CD8-positive, alpha-beta memory T cell (primary cell): ENCODE measurements around the gene CSNK1D. TPM values are rescaled to one million over a fixed set of nuclear protein-coding genes. Genes with fewer than 3 reads are reported as not detected.

Experiments used
- CTCF ChIA-PET: fragments of 350-600 bp; sonication (Branson Sonifier 250); formaldehyde crosslinking; loops from one replicate; lab custom pipeline; 2021; ENCODE audit warnings: antibody characterized with exemption; lab: Charles Lee
- POLR2A ChIA-PET: fragments of 350-600 bp; sonication (Branson Sonifier 250); formaldehyde crosslinking; loops from one replicate; lab custom pipeline; 2021; ENCODE audit warnings: antibody characterized with exemption; lab: Charles Lee
- DNase-seq, 5 donors: peaks; one replicate each; pipeline versions ENCODE4 v3.0.0 to v3.0.0-alpha.2; 2020 to 2022; ENCODE audit warnings: mixed read lengths in 1 of 5
- H3K27ac ChIP-seq: one replicate; pipeline ENCODE4 v1.7.0; 2013; ENCODE audit warnings: low read depth, mild to moderate bottlenecking, low read length, moderate library complexity
- H3K27me3 ChIP-seq: 2 replicates; pipeline ENCODE4 v1.7.0; 2013; ENCODE audit warnings: low read length, mild to moderate bottlenecking; ENCODE audit not compliant: insufficient read depth, poor library complexity, severe bottlenecking
- H3K36me3 ChIP-seq: 2 replicates; pipeline ENCODE4 v1.7.0; 2013; ENCODE audit warnings: mild to moderate bottlenecking, low read length, moderate library complexity; ENCODE audit not compliant: insufficient read depth
- H3K4me1 ChIP-seq: 2 replicates; pipeline ENCODE4 v1.7.0; 2013; ENCODE audit warnings: mild to moderate bottlenecking, low read length, moderate library complexity; ENCODE audit not compliant: insufficient read depth
- H3K4me3 ChIP-seq: 2 replicates; pipeline ENCODE4 v1.7.0; 2013; ENCODE audit warnings: mild to moderate bottlenecking, low read length
- H3K9me3 ChIP-seq: 2 replicates; pipeline ENCODE4 v1.7.0; 2013; ENCODE audit warnings: mild to moderate bottlenecking, low read length
- H3K27ac Mint-ChIP-seq, 8 donors: one replicate each; pipeline ENCODE4 v1.8.0; 2020 to 2021; ENCODE audit warnings: mixed read lengths in 8 of 8, mild to moderate bottlenecking in 6 of 8, inconsistent platforms in 3 of 8, moderate library complexity in 3 of 8
- H3K27me3 Mint-ChIP-seq, 2 donors: one replicate each; pipeline ENCODE4 v1.8.0; 2020 to 2021; ENCODE audit warnings: mixed read lengths in 2 of 2, mild to moderate bottlenecking in 1 of 2, moderate library complexity in 1 of 2
- H3K36me3 Mint-ChIP-seq, 3 donors: one replicate each; pipeline ENCODE4 v1.8.0; 2020 to 2021; ENCODE audit warnings: mixed read lengths in 3 of 3, inconsistent platforms in 1 of 3, mild to moderate bottlenecking in 1 of 3
- H3K4me1 Mint-ChIP-seq, 3 donors: one replicate each; pipeline ENCODE4 v1.8.0; 2020 to 2021; ENCODE audit warnings: mixed read lengths in 3 of 3, inconsistent platforms in 1 of 3, mild to moderate bottlenecking in 1 of 3
- H3K4me3 Mint-ChIP-seq, 7 donors: one replicate each; pipeline ENCODE4 v1.8.0; 2020 to 2021; ENCODE audit warnings: mixed read lengths in 7 of 7, mild to moderate bottlenecking in 6 of 7, moderate library complexity in 4 of 7, inconsistent platforms in 2 of 7
- H3K9me3 Mint-ChIP-seq, 5 donors: one replicate each; pipeline ENCODE4 v1.8.0; 2020 to 2022; ENCODE audit warnings: mixed read lengths in 5 of 5, mild to moderate bottlenecking in 3 of 5, moderate library complexity in 2 of 5, inconsistent platforms in 1 of 5
- polyA plus RNA-seq: library from polyadenylated mRNA; unstranded; fragments of 300-500 nt; fragmentation: Illumina TruSeq; gene quantifications from one replicate; pipeline ENCODE4 v1.2.3, GENCODE V29; 2021
- total RNA-seq, 2 experiments: library from RNA; stranded (reverse); gene quantifications; one replicate each; pipeline ENCODE4 v1.2.3, GENCODE V29; 2021

The CSNK1D gene
- total and polyA plus RNA-seq, 3 experiments from 2014 or later = 74.6 to 141 (median 129) TPM

DNA sequence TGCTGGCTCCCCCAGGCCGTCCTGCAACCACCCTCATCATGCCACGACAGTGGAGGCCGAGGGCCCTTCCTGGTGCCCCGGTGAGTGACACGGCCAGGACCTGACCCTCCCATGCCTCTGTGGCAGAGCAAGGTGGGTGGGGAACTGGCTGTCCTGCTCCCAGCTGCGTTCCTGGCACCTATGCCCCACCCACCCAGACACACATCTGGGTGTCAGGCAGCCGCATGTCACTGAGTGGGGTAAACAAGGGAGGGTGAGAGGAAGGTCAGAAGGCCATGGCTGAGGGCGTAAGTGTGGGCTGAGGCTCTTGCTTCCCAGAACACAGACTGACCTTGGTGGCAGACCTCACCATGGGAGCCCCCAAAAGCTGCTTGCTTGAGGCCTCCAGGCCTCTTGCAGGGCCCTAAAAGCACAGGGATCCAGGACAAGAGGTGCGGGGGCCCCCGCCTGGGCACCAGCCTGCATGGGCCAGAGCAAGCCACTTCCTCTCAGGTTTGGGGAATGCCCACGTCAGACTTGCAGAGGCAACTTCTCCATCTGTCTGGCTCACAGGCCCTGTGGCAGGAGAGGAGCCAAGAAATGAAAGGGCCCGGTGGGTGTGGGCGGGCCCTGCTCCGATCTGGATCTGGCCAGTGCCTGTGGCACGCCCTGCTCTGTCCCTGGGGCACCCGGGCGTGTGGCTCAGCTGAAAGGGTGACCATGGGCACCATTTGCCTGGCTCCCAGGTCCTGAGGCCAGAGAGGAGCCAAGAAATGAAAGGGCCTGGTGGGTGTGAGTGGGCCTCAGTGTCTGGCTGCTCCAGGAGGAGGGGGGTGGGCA is 57.0 kb downstream of the CSNK1D start:
- H3K27ac ChIP-seq = peak overlapping the region; percentile 59
- no peaks in the 10 kb centered on the region for H3K27me3 ChIP-seq
- ChIA-PET CTCF (interaction anchor here (3.6 kb wide), 1 partner anchor 11 kb away, joined by 17 read pairs; no protein-coding TSS in a partner anchor), POLR2A (no interaction called here)
- H3K4me1 ChIP-seq = peaks cover 32% of the 10 kb centered on the region
- peak in 4 of 5 donors; percentile 29 to 63 (median 58) for DNase-seq
- H3K36me3 Mint-ChIP-seq = no peaks in the 10 kb centered on the region
- H3K36me3 ChIP-seq = no peaks in the 10 kb centered on the region
- peaks cover 21 to 38% (median 27%) of the 10 kb centered on the region in 3 donors for H3K4me1 Mint-ChIP-seq
- H3K9me3 ChIP-seq = no peaks in the 10 kb centered on the region
- H3K27me3 Mint-ChIP-seq = peaks cover 0 to 3% of the 10 kb centered on the region in 2 donors
- no peaks in the 10 kb centered on the region for H3K9me3 Mint-ChIP-seq
- peak overlapping the region in 6 of 7 donors; percentile 23 to 82 (median 63) for H3K4me3 Mint-ChIP-seq
- peak overlapping the region; percentile 47 to 95 (median 85) for H3K27ac Mint-ChIP-seq
- H3K4me3 ChIP-seq = no peak overlapping the region

DNA sequence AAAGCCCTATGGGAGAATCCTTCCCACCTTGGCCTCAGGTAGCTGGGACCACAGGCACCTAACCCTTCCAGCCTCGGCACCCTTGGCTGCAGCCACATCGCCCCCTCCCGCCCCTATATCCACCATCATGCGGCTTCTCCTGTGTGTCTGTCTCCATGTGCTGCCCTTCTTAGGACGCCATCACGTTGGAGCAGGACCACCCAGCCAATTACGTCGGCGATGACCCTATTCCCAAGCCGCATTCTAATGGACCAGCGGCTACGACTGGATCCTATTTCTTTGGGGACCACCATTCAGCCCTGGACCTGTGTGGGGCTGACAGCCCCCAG is 57.6 kb downstream of the CSNK1D start:
- Mint-ChIP-seq H3K27me3 (peaks cover 0 to 3% of the 10 kb centered on the region in 2 donors), H3K27ac (peak overlapping the region in 7 of 8 donors; percentile 47 to 95 (median 87)), H3K9me3 (no peaks in the 10 kb centered on the region), H3K4me1 (peaks cover 24 to 42% (median 27%) of the 10 kb centered on the region in 3 donors), H3K36me3 (no peaks in the 10 kb centered on the region), H3K4me3 (peak overlapping the region in 6 of 7 donors; percentile 23 to 82 (median 63))
- Histone ChIP-seq H3K4me1 (peaks cover 38% of the 10 kb centered on the region), H3K4me3 (no peak overlapping the region), H3K36me3 (no peaks in the 10 kb centered on the region), H3K27me3 (no peaks in the 10 kb centered on the region), H3K9me3 (no peaks in the 10 kb centered on the region), H3K27ac (peak overlapping the region; percentile 59)
- no peak for DNase-seq
- CTCF ChIA-PET = interaction anchor here (3.6 kb wide), 1 partner anchor 11 kb away, joined by 17 read pairs; no protein-coding TSS in a partner anchor
- POLR2A ChIA-PET = no interaction called here

DNA sequence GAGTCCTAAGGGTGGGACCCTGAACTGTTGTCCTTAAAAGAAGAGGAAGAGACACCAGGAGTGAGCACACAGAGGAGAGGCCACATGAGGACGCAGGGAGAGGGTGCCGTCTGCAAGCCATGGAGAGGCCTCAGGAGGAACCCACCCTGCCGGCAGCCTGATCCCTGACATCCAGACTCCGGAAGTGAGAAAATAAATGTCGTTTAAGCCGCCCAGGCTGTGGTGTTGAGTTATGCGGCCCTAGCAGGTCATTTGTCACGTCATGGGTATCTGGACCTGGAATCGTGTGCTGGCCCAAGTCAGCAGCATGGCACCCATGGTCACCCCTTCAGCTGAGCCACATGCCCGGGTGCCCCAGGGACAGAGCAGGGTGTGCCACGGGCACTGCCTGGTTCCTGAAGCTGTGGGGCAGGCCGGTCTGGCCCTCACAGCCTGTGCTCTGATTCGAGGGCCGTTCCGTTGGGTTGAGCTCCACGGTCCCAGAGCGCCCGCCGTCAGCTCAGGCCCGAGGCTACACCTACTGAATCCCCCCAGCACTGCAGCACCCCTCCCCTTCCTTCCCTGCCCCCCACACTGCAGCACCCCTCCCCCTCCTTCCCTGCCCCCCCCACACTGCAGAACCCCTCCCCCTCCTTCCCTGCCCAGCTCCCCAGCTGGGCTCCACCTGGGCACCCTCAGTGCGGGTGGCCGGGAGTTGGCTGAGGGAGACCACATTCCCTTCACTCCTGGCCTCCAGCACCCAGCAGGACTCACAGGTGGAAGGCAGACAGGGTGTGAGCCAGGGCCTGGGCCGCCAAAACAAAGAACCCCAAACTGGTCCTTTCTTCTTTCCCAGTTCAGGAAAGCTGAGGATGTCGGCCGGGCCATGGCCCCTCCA is 58.2 kb downstream of the CSNK1D start:
- no peaks in the 10 kb centered on the region for H3K36me3 ChIP-seq
- Mint-ChIP-seq H3K4me1 (peaks cover 24 to 42% (median 27%) of the 10 kb centered on the region in 3 donors), H3K27ac (peak overlapping the region; percentile 24 to 96 (median 88)), H3K27me3 (peaks cover 0 to 3% of the 10 kb centered on the region in 2 donors), H3K4me3 (peak overlapping the region in 6 of 7 donors; percentile 32 to 80 (median 57)), H3K36me3 (no peaks in the 10 kb centered on the region), H3K9me3 (no peaks in the 10 kb centered on the region)
- peak overlapping the region; percentile 48 for H3K27ac ChIP-seq
- DNase-seq = no peak
- no peaks in the 10 kb centered on the region for H3K9me3 ChIP-seq
- H3K4me1 ChIP-seq = peaks cover 39% of the 10 kb centered on the region
- no peaks in the 10 kb centered on the region for H3K27me3 ChIP-seq
- POLR2A ChIA-PET = no interaction called here
- CTCF ChIA-PET = interaction anchor here (3.6 kb wide), 1 partner anchor 10 kb away, joined by 17 read pairs; no protein-coding TSS in a partner anchor
- no peak overlapping the region for H3K4me3 ChIP-seq

DNA sequence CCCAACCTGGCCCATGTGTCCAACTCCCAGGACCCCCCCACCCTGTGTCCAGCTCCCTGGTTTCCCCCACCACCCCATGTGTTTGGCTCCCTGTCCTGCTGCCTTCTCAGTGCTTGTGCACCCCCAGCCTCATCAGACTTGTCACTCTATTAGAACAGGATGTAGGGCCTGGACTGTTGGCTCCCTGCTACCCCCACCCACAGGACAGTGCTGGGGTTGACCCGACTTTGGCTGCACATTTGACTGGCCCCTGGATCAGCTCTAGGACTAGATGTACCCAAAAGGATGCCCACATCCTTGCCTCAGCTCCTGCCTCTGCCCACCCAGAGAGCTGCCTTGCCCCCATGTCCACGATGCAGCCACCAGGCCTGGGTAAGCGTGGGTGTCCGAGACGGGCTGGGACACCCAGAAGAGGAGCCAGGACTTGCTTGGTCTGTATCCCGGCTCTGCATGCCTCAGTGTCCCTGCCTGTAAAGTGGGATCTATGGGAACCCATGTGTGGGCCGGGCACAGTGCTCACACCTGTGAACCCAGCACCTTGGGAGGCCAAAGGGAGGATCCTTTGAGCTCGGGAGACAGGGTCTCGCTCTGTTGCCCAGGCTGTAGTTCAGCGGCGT is 59.4 kb downstream of the CSNK1D start:
- peaks cover 0 to 3% of the 10 kb centered on the region in 2 donors for H3K27me3 Mint-ChIP-seq
- peaks cover 27 to 47% (median 28%) of the 10 kb centered on the region in 3 donors for H3K4me1 Mint-ChIP-seq
- DNase-seq = no peak
- Histone ChIP-seq H3K4me3 (no peak overlapping the region), H3K9me3 (no peaks in the 10 kb centered on the region), H3K27ac (no peak overlapping the region), H3K36me3 (no peaks in the 10 kb centered on the region), H3K27me3 (no peaks in the 10 kb centered on the region), H3K4me1 (peaks cover 39% of the 10 kb centered on the region)
- CTCF ChIA-PET = interaction anchor here (1.3 to 3.6 kb wide), 3 partner anchors 9 to 184 kb away, joined by 3 to 17 read pairs (median 5); no protein-coding TSS in a partner anchor
- H3K36me3 Mint-ChIP-seq = peaks cover 0 to 3% (median 0%) of the 10 kb centered on the region in 3 donors
- no peaks in the 10 kb centered on the region for H3K9me3 Mint-ChIP-seq
- peak overlapping the region in 6 of 7 donors; percentile 56 to 88 (median 68) for H3K4me3 Mint-ChIP-seq
- H3K27ac Mint-ChIP-seq = peak overlapping the region; percentile 35 to 96 (median 88)
- POLR2A ChIA-PET = interaction anchor here (0.6 to 1.4 kb wide), 2 partner anchors 15 to 88 kb away, joined by 3 to 5 read pairs; partner anchors contain the start of gene SLC16A3

DNA sequence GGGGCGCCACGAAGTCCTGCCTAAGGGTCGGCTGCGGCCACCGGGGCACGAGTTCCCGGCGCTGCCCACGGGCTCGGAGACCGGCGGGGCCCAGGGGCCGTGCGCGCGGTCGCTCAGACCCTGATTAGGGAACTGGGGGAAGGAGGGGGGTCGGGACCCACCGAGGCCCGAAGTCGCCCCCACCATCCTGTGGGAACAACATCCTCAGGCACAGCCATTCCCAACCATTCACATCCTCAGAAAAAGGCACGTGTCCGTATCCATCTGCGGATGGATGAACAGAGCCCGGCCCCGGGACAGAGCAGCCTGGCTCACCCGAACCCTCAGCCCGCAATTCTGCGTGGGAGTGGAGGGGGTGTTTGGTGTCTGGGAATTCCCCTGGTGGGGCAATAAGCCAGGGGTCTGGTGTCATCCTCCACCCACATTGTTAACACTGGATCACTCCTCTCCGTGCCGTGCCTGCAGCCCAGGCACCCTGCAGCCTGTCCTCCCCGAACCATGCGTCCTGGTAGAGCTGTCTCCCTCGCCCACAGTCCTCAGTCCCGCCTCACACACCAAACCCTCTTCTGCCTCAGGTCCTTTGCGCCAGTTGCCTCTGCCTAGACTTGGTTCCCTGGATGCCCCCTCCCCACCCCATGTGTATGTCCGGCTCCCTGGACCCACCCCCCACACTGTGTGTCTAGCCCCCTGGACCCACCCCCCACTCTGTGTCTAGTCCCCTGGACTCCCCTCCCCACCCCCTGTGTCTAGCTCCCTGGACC is 60.1 kb downstream of the CSNK1D start:
- Histone ChIP-seq H3K4me3 (peak overlapping the region; percentile 65), H3K27me3 (no peaks in the 10 kb centered on the region), H3K27ac (peak overlapping the region; percentile 59), H3K9me3 (no peaks in the 10 kb centered on the region), H3K4me1 (peaks cover 39% of the 10 kb centered on the region), H3K36me3 (no peaks in the 10 kb centered on the region)
- Mint-ChIP-seq H3K27ac (peak overlapping the region; percentile 82 to 97 (median 93)), H3K4me3 (peak overlapping the region; percentile 83 to 89 (median 87)), H3K27me3 (peaks cover 0 to 3% of the 10 kb centered on the region in 2 donors), H3K9me3 (no peaks in the 10 kb centered on the region), H3K36me3 (peaks cover 0 to 3% (median 0%) of the 10 kb centered on the region in 3 donors), H3K4me1 (peaks cover 33 to 53% (median 34%) of the 10 kb centered on the region in 3 donors)
- peak; percentile 43 to 73 (median 56) for DNase-seq
- CTCF ChIA-PET = interaction anchor here (1.3 to 3.6 kb wide), 3 partner anchors 8 to 183 kb away, joined by 3 to 17 read pairs (median 5); no protein-coding TSS in a partner anchor
- POLR2A ChIA-PET = interaction anchor here (0.6 to 1.4 kb wide), 2 partner anchors 16 to 87 kb away, joined by 3 to 5 read pairs; partner anchors contain the start of gene SLC16A3

DNA sequence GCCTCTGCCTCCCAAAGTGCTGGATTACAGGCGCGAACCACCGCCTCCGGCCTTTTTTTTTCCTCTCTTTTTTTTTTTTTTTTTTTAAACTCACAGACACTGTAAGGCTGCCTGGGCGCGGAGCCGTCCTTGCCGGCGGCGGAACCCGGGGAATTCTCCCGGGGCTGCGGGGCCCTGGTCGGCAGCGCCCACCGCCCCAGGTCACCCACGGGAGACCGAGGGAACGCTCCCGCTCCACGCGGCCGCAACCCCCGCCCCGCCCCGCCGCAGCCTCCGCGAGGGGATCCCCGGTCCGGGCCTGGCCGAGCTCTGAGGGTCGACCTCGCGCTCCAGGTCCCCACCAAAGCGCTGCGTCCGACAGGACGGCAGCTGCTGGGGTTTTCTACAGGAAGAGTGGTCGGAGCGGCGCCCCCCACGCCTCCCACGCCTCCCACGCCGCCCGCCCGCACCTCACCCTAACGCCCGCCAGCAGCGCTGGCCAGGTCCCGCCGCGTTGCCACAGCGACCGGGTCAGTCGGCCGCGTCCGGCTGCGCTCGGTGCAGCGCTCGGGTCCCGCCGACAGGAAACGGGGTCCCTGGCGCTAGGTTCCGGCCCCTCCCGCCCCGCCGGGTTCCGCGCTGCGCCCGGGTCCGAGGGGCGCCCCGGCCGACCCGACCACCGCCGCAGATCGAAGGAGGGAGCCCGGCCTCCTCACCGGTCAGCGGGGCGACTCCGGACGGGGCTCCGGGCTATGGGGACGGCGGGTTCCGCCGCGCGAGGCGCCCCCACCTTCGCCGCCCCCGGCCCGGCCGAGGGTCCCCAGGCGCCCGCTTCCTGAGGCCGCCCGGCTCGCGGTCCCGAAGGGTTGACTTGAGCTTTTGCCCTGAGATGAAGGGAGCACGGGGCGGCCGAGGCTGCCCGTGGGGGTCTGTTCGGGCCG is 60.9 kb downstream of the CSNK1D start, which contains the start of gene CCDC57:
Gene CCDC57, minus strand, starts transcription at position 512 of the 920 bp plus-strand sequence. CDS start 10,898 bp downstream, outside the sequence.
- H3K27ac Mint-ChIP-seq = peak within 1 kb of the TSS; percentile 82 to 97 (median 93)
- Histone ChIP-seq H3K9me3 (no peaks in the 10 kb centered on the region), H3K27ac (peak within 1 kb of the TSS; percentile 59), H3K4me3 (peak within 1 kb of the TSS; percentile 65), H3K27me3 (no peaks in the 10 kb centered on the region), H3K36me3 (no peaks in the 10 kb centered on the region), H3K4me1 (peaks cover 38% of the 10 kb centered on the region)
- peak in 4 of 5 donors; percentile 35 to 74 (median 52) for DNase-seq
- CTCF ChIA-PET = interaction anchor here (1.0 to 1.8 kb wide), 6 partner anchors 12 to 182 kb away, joined by 3 to 8 read pairs (median 3); partner anchors contain the start of gene DCXR
- peaks cover 35 to 55% (median 36%) of the 10 kb centered on the region in 3 donors for H3K4me1 Mint-ChIP-seq
- H3K4me3 Mint-ChIP-seq = peak within 1 kb of the TSS; percentile 83 to 89 (median 87)
- no peaks in the 10 kb centered on the region for H3K9me3 Mint-ChIP-seq
- POLR2A ChIA-PET = interaction anchor here (0.7 to 1.0 kb wide), 3 partner anchors 10 to 25 kb away, joined by 3 to 8 read pairs (median 5); no protein-coding TSS in a partner anchor
- H3K27me3 Mint-ChIP-seq = peaks cover 0 to 3% of the 10 kb centered on the region in 2 donors
- peaks cover 0 to 5% (median 2%) of the 10 kb centered on the region in 3 donors for H3K36me3 Mint-ChIP-seq
